ENCODE results near the gene APMAP. TPM values are rescaled to one million over a fixed set of nuclear protein-coding genes. Genes with fewer than 3 reads are reported as not detected.

The APMAP gene
- total RNA-seq, 1 donor from 2014 or later = 95.2 TPM

GRCh38 chr20:24915892-24916291, 76.7 kb downstream of the APMAP start:
- DNase-seq (ENCODE audit: low spot score) = no peak
- Mint-ChIP-seq H3K4me3 (ENCODE audit: unreplicated experiment) (no peak overlapping the region), H3K27ac (ENCODE audit: unreplicated experiment) (no peak overlapping the region), H3K27me3 (ENCODE audit: unreplicated experiment) (peaks cover 7% of the 10 kb centered on the region), H3K9me3 (ENCODE audit: unreplicated experiment) (no peaks in the 10 kb centered on the region), H3K4me1 (ENCODE audit: unreplicated experiment) (no peaks in the 10 kb centered on the region), H3K36me3 (ENCODE audit: low read depth, unreplicated experiment) (no peaks in the 10 kb centered on the region)
- no peak for TF ChIP-seq CTCF (IDR thresholded peaks at IDR 0.05; ENCODE audit: unreplicated experiment)

GRCh38 chr20:24915440-24915839, 77.1 kb downstream of the APMAP start:
- Mint-ChIP-seq H3K36me3 (ENCODE audit: low read depth, unreplicated experiment) (no peaks in the 10 kb centered on the region), H3K4me3 (ENCODE audit: unreplicated experiment) (no peak overlapping the region), H3K27ac (ENCODE audit: unreplicated experiment) (no peak overlapping the region), H3K27me3 (ENCODE audit: unreplicated experiment) (peaks cover 7% of the 10 kb centered on the region), H3K4me1 (ENCODE audit: unreplicated experiment) (no peaks in the 10 kb centered on the region), H3K9me3 (ENCODE audit: unreplicated experiment) (no peaks in the 10 kb centered on the region)
- no peak for TF ChIP-seq CTCF (IDR thresholded peaks at IDR 0.05; ENCODE audit: unreplicated experiment)
- DNase-seq (ENCODE audit: low spot score) = no peak

GRCh38 chr20:24914388-24915241, 77.9 kb downstream of the APMAP start:
- Mint-ChIP-seq H3K36me3 (ENCODE audit: low read depth, unreplicated experiment) (no peaks in the 10 kb centered on the region), H3K27me3 (ENCODE audit: unreplicated experiment) (peaks cover 6% of the 10 kb centered on the region)
- no peak for TF ChIP-seq CTCF (IDR thresholded peaks at IDR 0.05; ENCODE audit: unreplicated experiment)

GRCh38 chr20:24913076-24913628, 79.4 kb downstream of the APMAP start:
- Mint-ChIP-seq H3K27me3 (ENCODE audit: unreplicated experiment) (peaks cover 5% of the 10 kb centered on the region), H3K4me3 (ENCODE audit: unreplicated experiment) (no peak overlapping the region), H3K36me3 (ENCODE audit: low read depth, unreplicated experiment) (no peaks in the 10 kb centered on the region), H3K9me3 (ENCODE audit: unreplicated experiment) (no peaks in the 10 kb centered on the region), H3K4me1 (ENCODE audit: unreplicated experiment) (no peaks in the 10 kb centered on the region), H3K27ac (ENCODE audit: unreplicated experiment) (no peak overlapping the region)
- no peak for TF ChIP-seq CTCF (IDR thresholded peaks at IDR 0.05; ENCODE audit: unreplicated experiment)
- no peak for DNase-seq (ENCODE audit: low spot score)

More at GRCh38 chr20:24914388-24915241, 77.9 kb downstream of the APMAP start:
- no peaks in the 10 kb centered on the region for H3K4me1 Mint-ChIP-seq (ENCODE audit: unreplicated experiment)
- no peaks in the 10 kb centered on the region for H3K9me3 Mint-ChIP-seq (ENCODE audit: unreplicated experiment)
- no peak overlapping the region for H3K4me3 Mint-ChIP-seq (ENCODE audit: unreplicated experiment)
- no peak for DNase-seq (ENCODE audit: low spot score)
- H3K27ac Mint-ChIP-seq (ENCODE audit: unreplicated experiment) = no peak overlapping the region

Other genes starting within 250 kb of the APMAP start
- gene CST7, start 43.5 kb downstream of the APMAP start, total RNA-seq (ENCODE audit: unreplicated experiment) = not detected
- 15.5 TPM for gene ACSS1, start 65.4 kb upstream of the APMAP start, total RNA-seq (ENCODE audit: unreplicated experiment)
- gene VSX1, start 89.4 kb upstream of the APMAP start, total RNA-seq (ENCODE audit: unreplicated experiment) = not detected
- 43.0 TPM for gene ENTPD6, start 203.0 kb upstream of the APMAP start, total RNA-seq (ENCODE audit: unreplicated experiment)